Measurements from ENCODE around the gene SLC51A.
"Not testable (repeated sequence)": the region's sequence is repeated elsewhere in the genome, so short reads cannot be mapped to it uniquely, and the experiment has no call there.

SLC51A gene

GRCh38 chr3:196177567-196177966 lies 38.8 kb upstream of the SLC51A start:
- no peak overlapping the region for H3K27ac ChIP-seq
- TF ChIP-seq, protein P1, sequence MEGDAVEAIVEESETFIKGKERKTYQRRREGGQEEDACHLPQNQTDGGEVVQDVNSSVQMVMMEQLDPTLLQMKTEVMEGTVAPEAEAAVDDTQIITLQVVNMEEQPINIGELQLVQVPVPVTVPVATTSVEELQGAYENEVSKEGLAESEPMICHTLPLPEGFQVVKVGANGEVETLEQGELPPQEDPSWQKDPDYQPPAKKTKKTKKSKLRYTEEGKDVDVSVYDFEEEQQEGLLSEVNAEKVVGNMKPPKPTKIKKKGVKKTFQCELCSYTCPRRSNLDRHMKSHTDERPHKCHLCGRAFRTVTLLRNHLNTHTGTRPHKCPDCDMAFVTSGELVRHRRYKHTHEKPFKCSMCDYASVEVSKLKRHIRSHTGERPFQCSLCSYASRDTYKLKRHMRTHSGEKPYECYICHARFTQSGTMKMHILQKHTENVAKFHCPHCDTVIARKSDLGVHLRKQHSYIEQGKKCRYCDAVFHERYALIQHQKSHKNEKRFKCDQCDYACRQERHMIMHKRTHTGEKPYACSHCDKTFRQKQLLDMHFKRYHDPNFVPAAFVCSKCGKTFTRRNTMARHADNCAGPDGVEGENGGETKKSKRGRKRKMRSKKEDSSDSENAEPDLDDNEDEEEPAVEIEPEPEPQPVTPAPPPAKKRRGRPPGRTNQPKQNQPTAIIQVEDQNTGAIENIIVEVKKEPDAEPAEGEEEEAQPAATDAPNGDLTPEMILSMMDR (conservative IDR thresholded peaks at IDR 0.05): no peak

DNA sequence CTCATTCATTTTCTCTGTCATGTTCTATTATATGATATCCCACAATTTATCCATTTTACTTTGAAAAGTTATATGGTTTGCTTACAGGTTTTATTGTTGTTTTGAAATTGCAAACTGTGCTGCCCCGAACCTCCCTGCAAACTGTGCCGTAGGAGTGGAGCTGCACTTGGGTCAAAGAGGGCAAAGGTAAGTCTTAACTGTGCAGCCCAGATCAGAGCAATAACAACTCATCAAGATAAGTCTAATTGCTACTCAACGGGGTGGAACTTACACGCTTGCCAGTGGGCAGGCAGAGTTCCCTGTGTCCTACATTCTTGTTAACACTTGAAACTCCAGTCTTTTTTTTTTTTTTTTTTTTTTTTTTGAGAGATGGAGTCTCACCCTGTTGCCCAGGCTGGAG lies 38.4 kb upstream of the SLC51A start:
- TF ChIP-seq, protein P1 (conservative IDR thresholded peaks at IDR 0.05): no peak
- H3K27ac ChIP-seq: no peak overlapping the region

- no peak overlapping the region for H3K27ac ChIP-seq
- TF ChIP-seq, protein P1 (conservative IDR thresholded peaks at IDR 0.05): no peak
Measured at GRCh38 chr3:196178993-196179379, 37.3 kb upstream of the SLC51A start.

DNA sequence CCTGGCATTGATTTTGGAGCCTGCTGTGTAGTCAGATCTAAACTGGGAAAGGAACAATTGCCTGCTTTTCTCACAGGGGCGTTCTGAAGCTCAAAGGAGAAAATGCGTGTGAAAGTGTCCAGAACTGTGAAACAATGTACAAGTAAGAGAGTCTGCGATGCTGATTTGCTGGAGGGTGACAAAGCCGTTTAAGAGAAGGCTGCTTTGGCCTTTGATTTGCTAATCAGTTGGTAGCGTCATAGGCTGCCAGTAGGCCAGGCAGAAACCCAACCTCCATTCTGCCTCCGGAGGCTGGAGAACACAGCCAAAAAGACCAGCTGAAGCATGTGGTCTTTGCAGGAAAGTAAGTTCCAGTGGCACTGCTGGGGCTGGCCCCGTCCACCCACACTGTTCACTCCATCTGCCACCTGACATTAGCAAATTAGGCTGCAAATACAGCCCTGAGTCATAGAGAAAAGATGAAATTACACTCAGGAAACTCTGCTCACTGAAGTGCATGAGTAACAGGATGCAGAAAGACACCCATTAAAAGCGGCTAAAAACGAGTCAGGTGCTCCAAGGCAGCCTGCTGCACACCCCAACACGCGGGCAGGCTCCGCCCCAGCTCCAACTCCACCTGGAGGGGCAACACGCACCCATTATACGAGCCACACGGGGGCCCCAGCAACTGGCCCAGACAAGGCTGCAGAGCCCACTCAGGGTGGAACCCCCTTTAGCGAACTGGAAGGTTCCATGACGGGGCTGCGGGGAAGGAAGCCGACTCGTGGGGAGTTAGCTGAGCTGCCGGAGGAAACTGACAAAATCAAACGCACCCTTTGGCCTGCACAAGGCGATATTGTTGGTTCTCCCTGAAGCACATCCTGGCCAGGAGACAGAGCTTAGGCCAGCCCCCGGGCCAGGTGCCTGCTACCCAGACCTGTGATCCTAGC lies 36.7 kb upstream of the SLC51A start:
- TF ChIP-seq, protein P1 (conservative IDR thresholded peaks at IDR 0.05): no peak
- H3K27ac ChIP-seq: no peak overlapping the region

DNA sequence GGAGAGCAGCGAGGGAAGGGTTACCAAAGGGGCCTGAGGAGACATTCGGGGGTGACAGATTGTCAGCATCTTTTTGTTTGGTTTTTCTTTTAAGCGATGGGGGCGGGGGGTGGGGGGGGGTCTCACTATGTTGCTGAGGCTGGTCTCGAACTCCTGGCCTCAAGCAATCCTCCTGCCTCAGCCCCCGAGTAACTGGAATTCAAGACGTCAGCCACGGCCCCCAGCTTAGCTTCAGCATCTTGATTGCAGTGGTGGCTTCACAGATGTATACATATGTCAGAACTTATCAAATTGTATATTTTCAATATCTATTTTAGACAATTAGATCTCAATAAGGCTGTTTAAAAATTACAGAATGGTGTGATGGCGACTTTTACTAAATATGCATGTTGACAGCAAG lies 36.0 kb upstream of the SLC51A start:
- TF ChIP-seq, protein P1 (conservative IDR thresholded peaks at IDR 0.05): no peak
- no peak overlapping the region for H3K27ac ChIP-seq

- TF ChIP-seq, protein P1 (conservative IDR thresholded peaks at IDR 0.05): no peak
- H3K27ac ChIP-seq: no peak overlapping the region
Measured at GRCh38 chr3:196181127-196181546, 35.2 kb upstream of the SLC51A start.

DNA sequence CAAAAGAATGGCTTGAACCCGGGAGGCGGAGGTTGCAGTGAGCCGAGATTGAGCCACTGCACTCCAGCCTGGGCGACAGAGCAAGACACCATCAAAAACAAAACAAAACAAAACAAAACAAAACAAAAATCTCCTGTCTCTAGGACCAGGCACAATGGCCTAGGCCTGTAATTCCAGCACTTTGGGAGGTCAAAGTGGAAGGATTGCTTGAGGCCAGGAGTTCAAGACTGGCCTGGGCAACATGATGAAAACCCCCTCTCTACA lies 32.2 kb upstream of the SLC51A start:
- not testable (repeated sequence) for H3K27ac ChIP-seq

DNA sequence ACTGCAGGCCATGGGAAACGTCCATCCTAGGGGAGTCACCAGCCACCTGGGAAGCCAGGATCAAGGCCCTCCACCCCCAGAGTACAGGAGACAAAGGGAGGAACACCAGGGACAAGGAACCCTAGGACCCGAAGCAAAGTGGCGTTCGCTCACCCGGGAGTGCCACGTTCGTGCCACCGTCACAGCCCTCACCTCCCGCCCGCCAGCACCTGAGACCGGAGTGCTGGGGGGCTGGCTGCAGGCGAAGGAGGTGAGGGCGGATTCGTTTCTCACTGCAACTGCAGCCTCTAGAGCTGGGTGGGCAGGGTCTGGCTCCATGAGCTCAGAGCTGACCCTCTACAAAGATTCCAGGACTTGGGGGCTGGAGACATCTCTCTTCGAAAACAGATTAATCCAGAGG lies 31.5 kb upstream of the SLC51A start:
- TF ChIP-seq, protein P1 (conservative IDR thresholded peaks at IDR 0.05): no peak
- H3K27ac ChIP-seq: no peak overlapping the region

Measured in VCaP (cell line).